ENCODE measurements around the gene OR10AG1. TPM values are rescaled to one million over a fixed set of nuclear protein-coding genes. Genes with fewer than 3 reads are reported as not detected.

Gene OR10AG1
- total RNA-seq, 2 donors from 2014 or later = not detected

GRCh38 chr11:55936300-55936699 is 33.4 kb downstream of the OR10AG1 start, which contains the start of gene OR5I1:
TSS of gene OR5I1 (minus strand) at chr11:55936400. CDS start at chr11:55936400, 0 bp downstream.
- no peak for ATAC-seq
- Histone ChIP-seq H3K9me3 (no peaks in the 10 kb centered on the region), H3K27me3 (no peaks in the 10 kb centered on the region), H3K27ac (no peak within 1 kb of the TSS), H3K4me3 (no peak within 1 kb of the TSS), H3K4me1 (no peaks in the 10 kb centered on the region), H3K36me3 (replicated peaks in 1 of 2; ENCODE audit: insufficient read depth in 1 of 2, low read depth in 2 of 2) (no peaks in the 10 kb centered on the region)
- WGBS, 2 donors = 49 to 51% methylated on average over 2 of the region's 2 CpGs
- TF ChIP-seq, protein P1, sequence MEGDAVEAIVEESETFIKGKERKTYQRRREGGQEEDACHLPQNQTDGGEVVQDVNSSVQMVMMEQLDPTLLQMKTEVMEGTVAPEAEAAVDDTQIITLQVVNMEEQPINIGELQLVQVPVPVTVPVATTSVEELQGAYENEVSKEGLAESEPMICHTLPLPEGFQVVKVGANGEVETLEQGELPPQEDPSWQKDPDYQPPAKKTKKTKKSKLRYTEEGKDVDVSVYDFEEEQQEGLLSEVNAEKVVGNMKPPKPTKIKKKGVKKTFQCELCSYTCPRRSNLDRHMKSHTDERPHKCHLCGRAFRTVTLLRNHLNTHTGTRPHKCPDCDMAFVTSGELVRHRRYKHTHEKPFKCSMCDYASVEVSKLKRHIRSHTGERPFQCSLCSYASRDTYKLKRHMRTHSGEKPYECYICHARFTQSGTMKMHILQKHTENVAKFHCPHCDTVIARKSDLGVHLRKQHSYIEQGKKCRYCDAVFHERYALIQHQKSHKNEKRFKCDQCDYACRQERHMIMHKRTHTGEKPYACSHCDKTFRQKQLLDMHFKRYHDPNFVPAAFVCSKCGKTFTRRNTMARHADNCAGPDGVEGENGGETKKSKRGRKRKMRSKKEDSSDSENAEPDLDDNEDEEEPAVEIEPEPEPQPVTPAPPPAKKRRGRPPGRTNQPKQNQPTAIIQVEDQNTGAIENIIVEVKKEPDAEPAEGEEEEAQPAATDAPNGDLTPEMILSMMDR (IDR thresholded peaks at IDR 0.05) = no peak
- no peak for TF ChIP-seq POLR2A (IDR thresholded peaks at IDR 0.05)
- DNase-seq = no peak
- intact Hi-C loops (cut with DNase I) = no loop called here

DNA sequence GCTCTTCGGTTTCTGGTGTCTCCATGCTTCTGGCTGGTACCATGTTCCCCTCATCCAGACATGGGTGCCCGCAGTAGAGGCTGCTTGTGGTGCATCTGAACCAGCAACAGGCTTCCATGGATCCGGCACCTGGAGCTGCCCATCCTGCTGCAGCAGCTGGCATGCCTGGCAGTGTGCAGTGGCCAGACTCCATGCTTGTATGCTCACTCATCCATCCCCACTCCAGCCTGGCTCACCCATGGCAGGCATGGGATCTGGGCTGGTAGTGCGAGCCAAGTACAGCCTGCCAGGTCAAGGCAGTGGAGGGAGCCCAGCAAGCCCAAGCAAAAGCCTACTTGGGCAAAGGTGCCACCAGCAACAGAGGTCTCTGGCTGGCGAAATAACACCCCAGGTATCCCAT is 49.2 kb downstream of the OR10AG1 start:
- ATAC-seq (no peak), DNase-seq (no peak)
- H3K27ac ChIP-seq = no peak overlapping the region
- H3K4me1 ChIP-seq = no peaks in the 10 kb centered on the region
- no peak for TF ChIP-seq POLR2A (IDR thresholded peaks at IDR 0.05)
- TF ChIP-seq, protein P1 (IDR thresholded peaks at IDR 0.05) = no peak
- H3K4me3 ChIP-seq = no peak overlapping the region
- no peaks in the 10 kb centered on the region for H3K36me3 ChIP-seq (replicated peaks in 1 of 2; ENCODE audit: insufficient read depth in 1 of 2, low read depth in 2 of 2)
- no peaks in the 10 kb centered on the region for H3K27me3 ChIP-seq
- intact Hi-C loops (cut with DNase I) = no loop called here
- WGBS, 2 donors = 49 to 70% methylated on average over 5 of the region's 5 CpGs
- H3K9me3 ChIP-seq = no peaks in the 10 kb centered on the region

Other genes starting within 250 kb of the OR10AG1 start
- not detected for gene OR5D13, start 196.5 kb downstream of the OR10AG1 start, total RNA-seq
- gene OR5D14, start 174.4 kb downstream of the OR10AG1 start, total RNA-seq = not detected
- not detected for gene OR5L1, start 158.6 kb downstream of the OR10AG1 start, total RNA-seq
- not detected for gene OR5D18, start 150.3 kb downstream of the OR10AG1 start, total RNA-seq
- not detected for gene OR5L2, start 142.7 kb downstream of the OR10AG1 start, total RNA-seq
- gene OR5D16, start 131.2 kb downstream of the OR10AG1 start, total RNA-seq = not detected
- not detected for gene TRIM51, start 86.6 kb downstream of the OR10AG1 start, total RNA-seq
- not detected for gene OR5W2, start 55.4 kb downstream of the OR10AG1 start, total RNA-seq
- not detected for gene OR5I1, start 33.5 kb downstream of the OR10AG1 start, total RNA-seq
- gene OR5F1, start 24.7 kb upstream of the OR10AG1 start, total RNA-seq = not detected
- gene OR5AS1, start 57.7 kb upstream of the OR10AG1 start, total RNA-seq = not detected
- gene OR8I2, start 123.4 kb upstream of the OR10AG1 start, total RNA-seq = not detected
- gene OR8H2, start 133.7 kb upstream of the OR10AG1 start, total RNA-seq = not detected
- not detected for gene OR8H3, start 152.4 kb upstream of the OR10AG1 start, total RNA-seq
- not detected for gene OR8J3, start 170.3 kb upstream of the OR10AG1 start, total RNA-seq
- gene OR8K5, start 190.4 kb upstream of the OR10AG1 start, total RNA-seq = not detected
- not detected for gene OR5J2, start 206.7 kb upstream of the OR10AG1 start, total RNA-seq

Measured in body of pancreas (tissue), 4 donors.